ENCODE results near the gene SOHLH1. TPM values are rescaled to one million over a fixed set of nuclear protein-coding genes. Genes with fewer than 3 reads are reported as not detected.

SOHLH1 gene
- total and polyA plus RNA-seq, 2 donors: 0.05 TPM; not detected in 1

DNA sequence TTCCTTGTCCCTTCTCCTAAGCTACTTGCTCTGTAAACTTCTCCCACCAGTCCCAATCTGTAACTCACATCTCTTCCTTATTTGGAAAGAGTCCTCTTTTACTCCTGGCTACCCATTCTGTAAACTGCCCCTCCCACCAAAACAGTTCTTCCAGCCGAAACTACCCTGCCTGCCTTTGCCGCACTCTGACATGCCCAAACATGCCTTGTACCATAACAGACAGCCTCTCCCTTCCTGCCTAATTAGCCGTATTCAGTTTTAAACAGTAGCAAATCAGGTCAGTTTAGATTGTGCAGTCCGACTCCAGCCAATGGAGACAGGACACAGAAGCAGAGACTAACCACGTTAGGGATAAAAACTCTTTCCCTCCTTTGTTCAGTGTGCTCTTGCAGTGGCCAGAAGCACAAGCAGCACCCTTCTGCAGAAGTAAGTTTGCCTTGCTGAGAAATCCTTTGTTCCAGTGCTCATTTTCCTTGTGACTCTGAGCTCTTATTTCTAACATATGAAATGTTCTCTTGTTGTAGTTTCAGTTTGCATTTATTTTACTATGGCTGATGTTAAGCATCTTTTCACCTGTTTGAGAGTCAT is 54.6 kb downstream of the SOHLH1 start:
- no peaks in the 10 kb centered on the region for H3K4me1 ChIP-seq (ENCODE audit: control insufficient read depth in 2 of 2, insufficient read depth in 2 of 2, low read length in 2 of 2)
- H3K27me3 ChIP-seq (ENCODE audit: control insufficient read depth in 2 of 2, insufficient read depth in 1 of 2, low read length in 1 of 2): no peaks in the 10 kb centered on the region
- WGBS: 88% methylated on average over 5 of the region's 5 CpGs
- H3K9me3 ChIP-seq (ENCODE audit: control insufficient read depth in 2 of 2, insufficient read depth in 1 of 2, low read length in 1 of 2): peaks cover 5 to 11% of the 10 kb centered on the region in 2 donors
- H3K27ac ChIP-seq (ENCODE audit: low read depth in 1 of 2, low read length in 1 of 2): no peak overlapping the region
- no peaks in the 10 kb centered on the region for H3K36me3 ChIP-seq (ENCODE audit: control insufficient read depth in 2 of 2, insufficient read depth in 2 of 2, low read length in 1 of 2)
- H3K4me3 ChIP-seq (ENCODE audit: low read length in 2 of 2): no peak overlapping the region
- DNase-seq (ENCODE audit: low read depth in 6 of 9, low spot score in 9 of 9): no peak

Other genes with a start within 250 kb of the SOHLH1 start
- gene PPP1R26, start 219.7 kb downstream of the SOHLH1 start, total RNA-seq: 3.3 TPM
- 4.1 TPM for gene PPP1R26, start 219.7 kb downstream of the SOHLH1 start, polyA plus RNA-seq
- 17.8 TPM for gene MRPS2, start 198.8 kb downstream of the SOHLH1 start, total RNA-seq
- gene MRPS2, start 198.8 kb downstream of the SOHLH1 start, polyA plus RNA-seq: 35.5 TPM
- 0.19 TPM for gene LCN1, start 178.0 kb downstream of the SOHLH1 start, total RNA-seq
- 1.2 TPM for gene LCN1, start 178.0 kb downstream of the SOHLH1 start, polyA plus RNA-seq
- gene OBP2A, start 153.4 kb downstream of the SOHLH1 start, total RNA-seq: not detected
- gene OBP2A, start 153.4 kb downstream of the SOHLH1 start, polyA plus RNA-seq: 0.09 TPM
- 0.38 TPM for gene PAEP, start 137.7 kb downstream of the SOHLH1 start, total RNA-seq
- gene PAEP, start 137.7 kb downstream of the SOHLH1 start, polyA plus RNA-seq: 1.8 TPM
- gene GLT6D1, start 59.9 kb downstream of the SOHLH1 start, total RNA-seq: not detected
- gene GLT6D1, start 59.9 kb downstream of the SOHLH1 start, polyA plus RNA-seq: 0.05 TPM
- not detected for gene LCN9, start 36.2 kb downstream of the SOHLH1 start, total RNA-seq
- gene LCN9, start 36.2 kb downstream of the SOHLH1 start, polyA plus RNA-seq: not detected
- gene KCNT1, start 2.7 kb upstream of the SOHLH1 start, total RNA-seq: 0.05 TPM
- gene KCNT1, start 2.7 kb upstream of the SOHLH1 start, polyA plus RNA-seq: 0.25 TPM
- 28.5 TPM for gene CAMSAP1, start 208.1 kb upstream of the SOHLH1 start, total RNA-seq
- gene CAMSAP1, start 208.1 kb upstream of the SOHLH1 start, polyA plus RNA-seq: 9.9 TPM